HEK293 (cell line): ENCODE measurements around the gene SVIL.

Source experiments
- CTCF ChIA-PET: fragments of 350-600 bp; formaldehyde crosslinking; extraction: SDS; loops from one replicate; lab custom pipeline; 2021; ENCODE audit warnings: antibody characterized with exemption; lab: Yijun Ruan, JAX
- POLR2A ChIA-PET: fragments of 300-600 bp; formaldehyde crosslinking; extraction: SDS; loops from one replicate; lab custom pipeline; 2020; ENCODE audit warnings: antibody characterized with exemption, inconsistent platforms; lab: Yijun Ruan, JAX
- H3K27ac ChIP-seq: fragments of 200-500 bp; sonication (Bioruptor generic); 2 replicates; pipeline ENCODE4 v1.5.1; 2014; ENCODE audit warnings: low read depth, low read length, control low read depth, inconsistent platforms; ENCODE audit errors: extremely low read depth
- H3K36me3 ChIP-seq, 2 experiments: fragments of 200-500 bp in 1 of 2; sonication (Bioruptor generic) in 1 of 2; 1 replicate in 1 of 2; 2 replicates in 1 of 2; pipeline ENCODE4 v1.5.1; 2014 to 2017; ENCODE audit warnings: inconsistent platforms in 2 of 2, low read length in 2 of 2; ENCODE audit not compliant: control insufficient read depth in 2 of 2, insufficient read depth in 1 of 2
- H3K4me1 ChIP-seq: fragments of 200-500 bp; sonication (Bioruptor generic); 2 replicates; pipeline ENCODE4 v1.5.1; 2014; ENCODE audit warnings: mild to moderate bottlenecking, low read length, inconsistent platforms; ENCODE audit not compliant: control insufficient read depth, insufficient read depth
- H3K4me3 ChIP-seq: 2 replicates; pipeline ENCODE4 v1.5.1; 2011; ENCODE audit warnings: low read depth, mild to moderate bottlenecking, control low read depth, low read length, moderate library complexity
- H3K9me3 ChIP-seq: fragments of 200-500 bp; sonication (Bioruptor generic); 2 replicates; pipeline ENCODE4 v1.5.1; 2014; ENCODE audit warnings: low read depth, low read length, inconsistent platforms; ENCODE audit not compliant: control insufficient read depth, insufficient read depth
- ATF2 ChIP-seq: fragments of 450-650 bp; formaldehyde crosslinking; IDR thresholded peaks from 2 replicates; pipeline ENCODE4 v1.5.1; 2016; ENCODE audit warnings: missing biosample characterization, missing genetic modification characterization, low read depth
- FEZF1 ChIP-seq: fragments of 450-650 bp; formaldehyde crosslinking; IDR thresholded peaks from 2 replicates; pipeline ENCODE4 v1.5.1; 2016; ENCODE audit warnings: missing biosample characterization, missing genetic modification characterization
- KLF7 ChIP-seq: fragments of 450-650 bp; formaldehyde crosslinking; IDR thresholded peaks from 2 replicates; pipeline ENCODE4 v1.5.1; 2016; ENCODE audit warnings: missing biosample characterization, missing genetic modification characterization, borderline replicate concordance
- SCRT1 ChIP-seq: fragments of 450-650 bp; formaldehyde crosslinking; IDR thresholded peaks from 2 replicates; pipeline ENCODE4 v1.5.1; 2016; ENCODE audit warnings: missing biosample characterization, missing genetic modification characterization, borderline replicate concordance
- SP2 ChIP-seq: fragments of 450-650 bp; formaldehyde crosslinking; IDR thresholded peaks from 2 replicates; pipeline ENCODE4 v1.5.1; 2016; ENCODE audit warnings: missing biosample characterization, missing genetic modification characterization
- YY1 ChIP-seq: fragments of 450-650 bp; formaldehyde crosslinking; IDR thresholded peaks from 2 replicates; pipeline ENCODE4 v1.5.1; 2018; ENCODE audit warnings: missing biosample characterization, missing genetic modification characterization
- ZFP69B ChIP-seq: fragments of 450-650 bp; formaldehyde crosslinking; IDR thresholded peaks from 2 replicates; pipeline ENCODE4 v1.5.1; 2016; ENCODE audit warnings: missing biosample characterization, missing genetic modification characterization
- ZNF16 ChIP-seq: fragments of 450-650 bp; formaldehyde crosslinking; IDR thresholded peaks from 2 replicates; pipeline ENCODE4 v1.5.1; 2016; ENCODE audit warnings: low read depth, missing biosample characterization, missing genetic modification characterization
- ZNF24 ChIP-seq: fragments of 450-650 bp; formaldehyde crosslinking; IDR thresholded peaks from 2 replicates; pipeline ENCODE4 v1.5.1; 2016; ENCODE audit warnings: missing biosample characterization, missing genetic modification characterization
- ZNF248 ChIP-seq: fragments of 450-650 bp; formaldehyde crosslinking; IDR thresholded peaks from 2 replicates; pipeline ENCODE4 v1.5.1; 2017; ENCODE audit warnings: missing biosample characterization, missing genetic modification characterization
- ZNF292 ChIP-seq: fragments of 450-650 bp; formaldehyde crosslinking; IDR thresholded peaks from 2 replicates; pipeline ENCODE4 v1.5.1; 2016; ENCODE audit warnings: low read depth, missing biosample characterization, missing genetic modification characterization, borderline replicate concordance
- ZNF335 ChIP-seq: fragments of 450-650 bp; formaldehyde crosslinking; conservative IDR thresholded peaks from 2 replicates; pipeline ENCODE4 v1.5.1; 2016; ENCODE audit warnings: missing biosample characterization, missing genetic modification characterization
- ZNF510 ChIP-seq: fragments of 450-650 bp; formaldehyde crosslinking; IDR thresholded peaks from 2 replicates; pipeline ENCODE4 v1.5.1; 2018; ENCODE audit warnings: mild to moderate bottlenecking, missing genetic modification characterization, missing biosample characterization; ENCODE audit not compliant: insufficient replicate concordance
- ZNF549 ChIP-seq: fragments of 450-650 bp; IDR thresholded peaks from 2 replicates; pipeline ENCODE4 v1.5.1; 2018; ENCODE audit warnings: missing biosample characterization, missing genetic modification characterization, mild to moderate bottlenecking, inconsistent platforms, moderate library complexity
- ZNF555 ChIP-seq: fragments of 450-650 bp; formaldehyde crosslinking; conservative IDR thresholded peaks from 2 replicates; pipeline ENCODE4 v1.5.1; 2017; ENCODE audit warnings: missing biosample characterization, mild to moderate bottlenecking, missing genetic modification characterization, inconsistent platforms
- ZNF571 ChIP-seq: fragments of 450-650 bp; formaldehyde crosslinking; IDR thresholded peaks from 2 replicates; pipeline ENCODE4 v1.5.0; 2017; ENCODE audit warnings: missing biosample characterization, missing genetic modification characterization
- ZNF585B ChIP-seq: fragments of 450-650 bp; formaldehyde crosslinking; IDR thresholded peaks from 2 replicates; pipeline ENCODE4 v1.5.1; 2016; ENCODE audit warnings: missing biosample characterization, missing genetic modification characterization
- ZNF623 ChIP-seq: fragments of 450-650 bp; formaldehyde crosslinking; IDR thresholded peaks from 2 replicates; pipeline ENCODE4 v1.5.1; 2016; ENCODE audit warnings: missing biosample characterization, missing genetic modification characterization
- ZNF626 ChIP-seq: fragments of 450-650 bp; sonication (Bioruptor Pico); formaldehyde crosslinking; IDR thresholded peaks from 2 replicates; pipeline ENCODE4 v1.5.1; 2018; ENCODE audit warnings: missing biosample characterization, missing genetic modification characterization, inconsistent platforms
- ZNF747 ChIP-seq: fragments of 450-650 bp; formaldehyde crosslinking; IDR thresholded peaks from 2 replicates; pipeline ENCODE4 v1.5.1; 2016; ENCODE audit warnings: missing biosample characterization, missing genetic modification characterization
- TF ChIP-seq, protein P1 (sequence below): fragments of 450-650 bp; formaldehyde crosslinking; IDR thresholded peaks from 2 replicates; pipeline ENCODE4 v1.5.1; 2016; ENCODE audit warnings: missing biosample characterization, missing genetic modification characterization
- TF ChIP-seq, protein P2 (sequence below): fragments of 450-650 bp; formaldehyde crosslinking; IDR thresholded peaks from 2 replicates; pipeline ENCODE4 v1.5.1; 2017; ENCODE audit warnings: missing biosample characterization, missing genetic modification characterization

Gene SVIL

DNA sequence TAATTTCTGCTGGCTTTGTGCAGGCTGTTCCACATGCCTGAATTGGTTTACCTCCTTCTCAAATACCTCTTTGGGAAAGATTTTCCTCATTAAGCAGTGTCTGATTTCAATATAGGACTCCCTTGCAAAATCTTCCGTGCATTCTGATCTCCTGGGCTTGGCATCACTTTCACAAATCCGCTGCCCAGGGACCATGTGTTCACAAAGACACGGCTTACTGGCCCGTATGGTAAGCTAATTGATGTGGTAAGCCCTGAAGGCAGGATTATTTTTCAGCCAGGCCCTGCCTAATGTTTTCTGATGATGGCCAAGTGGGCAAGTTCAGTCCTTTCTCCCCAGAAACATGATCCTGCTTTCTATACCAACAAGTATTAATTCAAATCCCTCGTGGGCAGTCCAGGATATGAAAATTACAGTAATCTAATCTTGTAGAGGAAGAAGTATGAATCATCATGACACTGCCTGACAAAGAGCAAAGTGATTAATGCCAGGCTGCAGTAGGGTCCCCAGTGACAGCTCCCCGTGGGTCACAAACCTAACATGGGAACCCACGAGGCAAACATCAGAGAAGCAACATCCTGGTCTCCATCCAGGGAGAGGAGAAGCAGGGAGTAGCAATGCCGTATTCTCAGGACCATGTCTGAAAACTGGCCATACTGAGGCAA is 11.6 kb upstream of the SVIL start (continued):
- 0 out of 2 replicates have a peak, but pooled peaks have one; percentile 27 for TF ChIP-seq SCRT1
- peak; percentile 21; the same call in 1 of the 2 replicates for TF ChIP-seq ATF2 (tag by site-specific recombination)
- no peak for TF ChIP-seq ZNF747 (tag by site-specific recombination)
- TF ChIP-seq, protein P1, sequence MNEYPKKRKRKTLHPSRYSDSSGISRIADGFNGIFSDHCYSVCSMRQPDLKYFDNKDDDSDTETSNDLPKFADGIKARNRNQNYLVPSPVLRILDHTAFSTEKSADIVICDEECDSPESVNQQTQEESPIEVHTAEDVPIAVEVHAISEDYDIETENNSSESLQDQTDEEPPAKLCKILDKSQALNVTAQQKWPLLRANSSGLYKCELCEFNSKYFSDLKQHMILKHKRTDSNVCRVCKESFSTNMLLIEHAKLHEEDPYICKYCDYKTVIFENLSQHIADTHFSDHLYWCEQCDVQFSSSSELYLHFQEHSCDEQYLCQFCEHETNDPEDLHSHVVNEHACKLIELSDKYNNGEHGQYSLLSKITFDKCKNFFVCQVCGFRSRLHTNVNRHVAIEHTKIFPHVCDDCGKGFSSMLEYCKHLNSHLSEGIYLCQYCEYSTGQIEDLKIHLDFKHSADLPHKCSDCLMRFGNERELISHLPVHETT (tag by site-specific recombination): peak; percentile 86
- TF ChIP-seq ZNF335 (tag by site-specific recombination): peak; percentile 49
- peak; percentile 27; the same call in 1 of the 2 replicates for TF ChIP-seq SP2
- TF ChIP-seq ZNF626 (tag by site-specific recombination): no peak; the same call in 1 of the 2 replicates
- TF ChIP-seq ZNF549 (tag by site-specific recombination): no peak
- TF ChIP-seq ZNF292 (tag by site-specific recombination): no peak

- TF ChIP-seq ZNF24 (tag by site-specific recombination): no peak
- no peak for TF ChIP-seq YY1
- TF ChIP-seq ZNF585B (tag by site-specific recombination): no peak
- TF ChIP-seq ZNF16 (tag by site-specific recombination): no peak
- TF ChIP-seq ZNF555 (tag by site-specific recombination): no peak
- no peak for TF ChIP-seq ZFP69B (tag by site-specific recombination)
- TF ChIP-seq, protein P2, sequence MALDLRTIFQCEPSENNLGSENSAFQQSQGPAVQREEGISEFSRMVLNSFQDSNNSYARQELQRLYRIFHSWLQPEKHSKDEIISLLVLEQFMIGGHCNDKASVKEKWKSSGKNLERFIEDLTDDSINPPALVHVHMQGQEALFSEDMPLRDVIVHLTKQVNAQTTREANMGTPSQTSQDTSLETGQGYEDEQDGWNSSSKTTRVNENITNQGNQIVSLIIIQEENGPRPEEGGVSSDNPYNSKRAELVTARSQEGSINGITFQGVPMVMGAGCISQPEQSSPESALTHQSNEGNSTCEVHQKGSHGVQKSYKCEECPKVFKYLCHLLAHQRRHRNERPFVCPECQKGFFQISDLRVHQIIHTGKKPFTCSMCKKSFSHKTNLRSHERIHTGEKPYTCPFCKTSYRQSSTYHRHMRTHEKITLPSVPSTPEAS (tag by site-specific recombination): no peak
- TF ChIP-seq KLF7 (tag by site-specific recombination): no peak
- no peak for TF ChIP-seq SCRT1
- TF ChIP-seq FEZF1 (tag by site-specific recombination): no peak
- TF ChIP-seq ZNF510 (tag by site-specific recombination): no peak
- TF ChIP-seq ZNF623 (tag by site-specific recombination): no peak
- TF ChIP-seq ZNF571 (tag by site-specific recombination): no peak
- no peak for TF ChIP-seq ZNF248 (tag by site-specific recombination)
- TF ChIP-seq, all 188 proteins: peak for 0
- CTCF ChIA-PET: interaction anchor here (0.6 to 1.0 kb wide), 2 partner anchors 24 to 53 kb away, joined by 4 read pairs; no protein-coding TSS in a partner anchor
- H3K36me3 ChIP-seq: no peaks in the 10 kb centered on the region
- POLR2A ChIA-PET: no interaction called here
- no peak overlapping the region for H3K27ac ChIP-seq
- no peak overlapping the region for H3K4me3 ChIP-seq
- no peaks in the 10 kb centered on the region for H3K9me3 ChIP-seq
- peaks cover 33% of the 10 kb centered on the region for H3K4me1 ChIP-seq
Measured at GRCh38 chr10:29643771-29644501, 9.2 kb upstream of the SVIL start.
